Pancreas (tissue), 10 donors: ENCODE data around the gene HDDC3. TPM values are rescaled to one million over a fixed set of nuclear protein-coding genes. Genes with fewer than 3 reads are reported as not detected.

Experiments
- ATAC-seq, 4 donors: fragments of 200-7000 bp; cut with Tn5 transposase; one replicate each; pipeline versions ENCODE4 v1.8.0 to v1.9.1; 2020; ENCODE audit warnings: mild to moderate bottlenecking in 4 of 4, moderate library complexity in 4 of 4
- DNase-seq, 6 donors: peaks; one replicate each; pipeline ENCODE4 v3.0.0-alpha.2; 2020
- FAIRE-seq: peaks from 2 replicates; lab custom pipeline; 2012; peaks lifted over from hg19 to GRCh38; lab: Jason Lieb, UNC
- H3K27ac ChIP-seq, 4 donors: fragments of 200-600 bp; sonication (generic); 1 replicate in 3 of 4; 2 replicates in 1 of 4; pipeline versions ENCODE4 v1.5.0 to v1.8.0; 2020
- H3K27me3 ChIP-seq, 4 donors: fragments of 200-600 bp; one replicate each; pipeline ENCODE4 v1.8.0; 2021
- H3K36me3 ChIP-seq, 3 donors: fragments of 200-600 bp; sonication (generic) in 1 of 3; one replicate each; pipeline versions ENCODE4 v1.5.0 to v1.8.0; 2020 to 2021
- H3K4me1 ChIP-seq, 3 donors: fragments of 200-600 bp; one replicate each; pipeline ENCODE4 v1.8.0; 2021
- H3K4me3 ChIP-seq, 4 donors: fragments of 200-600 bp; sonication (generic) in 2 of 4; one replicate each; pipeline versions ENCODE4 v1.5.0 to v1.8.0; 2020 to 2021
- H3K9me3 ChIP-seq, 4 donors: fragments of 200-600 bp; one replicate each; pipeline ENCODE4 v1.8.0; 2021
- WGBS, 2 donors: extraction: QIAGEN DNeasy Blood & Tissue Kit; methylation state at CpG; one replicate each; pipeline ENCODE4 v1.1.7; 2013; 5-methylcytosine and 5-hydroxymethylcytosine counted together
- intact Hi-C, 3 donors: fragments of 100-400 bp; cut with DNase I; formaldehyde crosslinking; loops; one replicate each; pipeline versions ENCODE4 v1.11.1 to v1.14.2; 2022
- polyA plus RNA-seq, 2 donors: library from polyadenylated mRNA; stranded (reverse); fragments of 200-250 nt; gene quantifications; one replicate each; pipeline ENCODE4 v1.2.3, GENCODE V29; 2013
- total RNA-seq, 6 donors: library from RNA; stranded (reverse); fragmentation: NEBNext Ultra II Directional in 4 of 6; extraction: Animal tissue kit (Norgen Biotek cat#: 25700) in 4 of 6; gene quantifications; one replicate each; pipeline versions ENCODE4 v1.2.1 to v1.2.4, GENCODE V29; 2021 to 2023
- TF ChIP-seq, protein P1 (sequence below), 4 donors: fragments of 200-600 bp; sonication (generic) in 3 of 4; IDR thresholded peaks; one replicate each; pipeline versions ENCODE4 v1.5.0 to v1.8.0; 2021; ENCODE audit warnings: antibody characterized with exemption in 4 of 4
- donor health status: healthy with polysubstance abuse.
- donor health status: DM: no; HTN: no; CAD: no; lungs with moderate emphysema.
- donor health status: DM: no; HTN: no; CAD: no.
- donor health status: control.
- donor health status: control.
- donor health status: Bipolar disorder and iron deficiency.
- donor health status: DM: yes; HTN: yes; CAD: no.
- donor health status: DM: no; HTN: no; CAD: no.
- donor health status: DM: no; HTN: no; CAD: no.
- donor health status: DM: yes; HTN: yes; CAD: no.

Gene HDDC3
- total and polyA plus RNA-seq, 8 donors = 10.3 to 20.9 (median 15.0) TPM

- no peak for ATAC-seq
- TF ChIP-seq, protein P1, sequence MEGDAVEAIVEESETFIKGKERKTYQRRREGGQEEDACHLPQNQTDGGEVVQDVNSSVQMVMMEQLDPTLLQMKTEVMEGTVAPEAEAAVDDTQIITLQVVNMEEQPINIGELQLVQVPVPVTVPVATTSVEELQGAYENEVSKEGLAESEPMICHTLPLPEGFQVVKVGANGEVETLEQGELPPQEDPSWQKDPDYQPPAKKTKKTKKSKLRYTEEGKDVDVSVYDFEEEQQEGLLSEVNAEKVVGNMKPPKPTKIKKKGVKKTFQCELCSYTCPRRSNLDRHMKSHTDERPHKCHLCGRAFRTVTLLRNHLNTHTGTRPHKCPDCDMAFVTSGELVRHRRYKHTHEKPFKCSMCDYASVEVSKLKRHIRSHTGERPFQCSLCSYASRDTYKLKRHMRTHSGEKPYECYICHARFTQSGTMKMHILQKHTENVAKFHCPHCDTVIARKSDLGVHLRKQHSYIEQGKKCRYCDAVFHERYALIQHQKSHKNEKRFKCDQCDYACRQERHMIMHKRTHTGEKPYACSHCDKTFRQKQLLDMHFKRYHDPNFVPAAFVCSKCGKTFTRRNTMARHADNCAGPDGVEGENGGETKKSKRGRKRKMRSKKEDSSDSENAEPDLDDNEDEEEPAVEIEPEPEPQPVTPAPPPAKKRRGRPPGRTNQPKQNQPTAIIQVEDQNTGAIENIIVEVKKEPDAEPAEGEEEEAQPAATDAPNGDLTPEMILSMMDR (IDR thresholded peaks at IDR 0.05) = no peak
- Histone ChIP-seq H3K27ac (no peak overlapping the region), H3K4me3 (no peak overlapping the region), H3K36me3 (peaks cover 0 to 8% (median 2%) of the 10 kb centered on the region in 3 donors), H3K27me3 (no peaks in the 10 kb centered on the region), H3K4me1 (peaks cover 0 to 32% (median 14%) of the 10 kb centered on the region in 3 donors), H3K9me3 (no peaks in the 10 kb centered on the region)
- DNase-seq = peak in 1 of 6 donors; percentile 7
- no peak for FAIRE-seq
- WGBS, 2 donors = 52 to 67% methylated on average over 1 of the region's 1 CpG
- intact Hi-C loops = no loop called here
These were observed 952 bp upstream of the HDDC3 start for GRCh38 chr15:90933301-90933700.

- DNase-seq (no peak), ATAC-seq (no peak), FAIRE-seq (no peak)
- 16 to 19% methylated on average over 5 of the region's 5 CpGs for WGBS, 2 donors
- intact Hi-C loops = no loop called here
- TF ChIP-seq, protein P1 (IDR thresholded peaks at IDR 0.05) = no peak
- Histone ChIP-seq H3K36me3 (peaks cover 0 to 4% (median 0%) of the 10 kb centered on the region in 3 donors), H3K4me3 (peak overlapping the region in 3 of 4 donors; percentile 72 to 84 (median 76)), H3K27me3 (no peaks in the 10 kb centered on the region), H3K27ac (peak overlapping the region in 3 of 4 donors; percentile 92 to 96 (median 93)), H3K9me3 (no peaks in the 10 kb centered on the region), H3K4me1 (peaks cover 0 to 32% (median 14%) of the 10 kb centered on the region in 3 donors)
These were observed 277 bp upstream of the HDDC3 start for GRCh38 chr15:90932660-90932991.

DNA sequence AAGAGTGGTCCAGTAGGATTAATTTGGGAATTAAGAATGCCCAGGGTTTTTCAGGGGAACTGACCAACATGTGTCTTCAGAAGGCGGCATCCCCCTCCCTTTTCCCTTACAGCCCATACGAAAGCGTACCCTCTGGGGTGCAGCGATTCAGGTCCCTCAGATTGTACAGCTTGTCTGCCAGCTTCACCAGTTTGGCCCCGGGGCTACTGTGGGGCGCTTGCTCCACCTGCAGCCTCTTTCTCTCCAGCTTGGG lies 848 bp downstream of the HDDC3 start:
- TF ChIP-seq, protein P1 (IDR thresholded peaks at IDR 0.05) = no peak

DNA sequence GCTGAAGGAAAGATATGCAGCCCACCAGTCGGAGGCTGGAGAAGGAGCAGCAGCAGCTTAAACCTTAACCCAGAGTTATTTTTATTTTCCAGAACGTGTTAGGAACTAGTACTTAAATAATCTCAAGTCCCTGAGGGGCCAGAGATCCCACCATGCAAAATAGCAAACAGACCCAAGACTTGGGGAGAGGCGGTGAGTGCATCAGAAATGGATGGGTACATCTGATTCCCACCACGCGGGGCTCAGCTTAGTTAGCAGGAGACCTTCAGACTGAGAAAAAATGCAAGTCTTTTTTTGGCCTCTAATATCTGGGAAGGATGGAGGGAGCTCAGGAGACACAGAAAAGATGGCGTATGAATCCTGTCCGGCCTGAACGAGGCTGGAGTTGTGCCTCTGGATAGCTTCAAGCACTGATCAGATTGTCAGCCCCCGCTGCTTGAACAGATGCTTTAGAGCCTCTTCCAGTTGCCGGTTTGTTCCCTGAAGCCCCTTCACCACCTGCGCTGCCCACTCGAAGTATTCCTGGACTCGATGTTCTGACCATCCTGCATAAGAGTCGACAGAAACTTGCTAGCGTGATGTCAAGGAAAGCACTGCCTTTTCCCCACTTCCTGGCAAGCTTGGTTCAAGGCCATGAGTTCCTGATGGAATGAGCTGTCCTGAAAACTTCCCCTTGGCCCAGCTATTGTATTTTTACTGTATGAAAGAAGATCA lies 1.3 kb downstream of the HDDC3 start:
- DNase-seq (peak in 1 of 6 donors; percentile 35), FAIRE-seq (no peak), ATAC-seq (no peak)
- no peaks in the 10 kb centered on the region for H3K27me3 ChIP-seq
- H3K9me3 ChIP-seq = no peaks in the 10 kb centered on the region
- no peaks in the 10 kb centered on the region for H3K36me3 ChIP-seq
- peak overlapping the region; percentile 91 to 96 (median 92) for H3K27ac ChIP-seq
- 44 to 53% methylated on average over 15 of the region's 15 CpGs for WGBS, 2 donors
- H3K4me3 ChIP-seq = peak overlapping the region in 3 of 4 donors; percentile 38 to 84 (median 76)
- H3K4me1 ChIP-seq = peaks cover 0 to 25% (median 14%) of the 10 kb centered on the region in 3 donors
- TF ChIP-seq, protein P1 (IDR thresholded peaks at IDR 0.05) = no peak
- intact Hi-C loops = no loop called here

More for the DNA sequence above, 848 bp downstream of the HDDC3 start:
- ATAC-seq = no peak
- Histone ChIP-seq H3K9me3 (no peaks in the 10 kb centered on the region), H3K36me3 (no peaks in the 10 kb centered on the region), H3K27ac (peak overlapping the region; percentile 91 to 96 (median 92)), H3K4me3 (peak overlapping the region; percentile 72 to 84 (median 80)), H3K4me1 (peaks cover 0 to 30% (median 14%) of the 10 kb centered on the region in 3 donors), H3K27me3 (no peaks in the 10 kb centered on the region)
- intact Hi-C loops = no loop called here
- no peak for DNase-seq
- FAIRE-seq = no peak
- 7 to 10% methylated on average over 6 of the region's 6 CpGs for WGBS, 2 donors
